H1 (cell line): ENCODE data around the gene MYH3. TPM values are rescaled to one million over a fixed set of nuclear protein-coding genes. Genes with fewer than 3 reads are reported as not detected.

Source experiments
- CTCF ChIP-seq, 3 experiments: IDR thresholded peaks; 1 replicate in 2 of 3; 2 replicates in 1 of 3; pipeline versions ENCODE4 v1.5.1 to v1.6.1; 2011; ENCODE audit warnings: low read length in 3 of 3, mild to moderate bottlenecking in 3 of 3, inconsistent platforms in 2 of 3, low read depth in 1 of 3, moderate library complexity in 1 of 3; ENCODE audit not compliant: insufficient read depth in 1 of 3; ENCODE audit errors: control extremely low read depth in 1 of 3
- POLR2AphosphoS5 ChIP-seq: IDR thresholded peaks from 2 replicates; pipeline ENCODE4 v1.6.1; 2011; ENCODE audit warnings: low read depth, low read length
- TAF1 ChIP-seq: IDR thresholded peaks from 2 replicates; pipeline ENCODE4 v1.6.1; 2011; ENCODE audit warnings: mild to moderate bottlenecking, low read depth, low read length
- TBP ChIP-seq: IDR thresholded peaks from 2 replicates; pipeline ENCODE4 v1.6.1; 2011; ENCODE audit warnings: low read depth, low read length, improper control_type of control experiment
- polyA plus RNA-seq, 7 experiments: library from polyadenylated mRNA; depleted of rRNA in 3 of 7; stranded (reverse) in 5 of 7; unstranded in 2 of 7; fragments of >200 nt in 5 of 7; fragments of 200-250 nt in 2 of 7; gene quantifications; 1 replicate in 5 of 7; 2 replicates in 1 of 7; 4 replicates in 1 of 7; pipeline versions ENCODE4 v1.2.1 to v1.2.3, GENCODE V29; 2011 to 2013; ENCODE audit warnings: missing spikeins in 2 of 7, mixed read lengths in 2 of 7
- total RNA-seq: library from RNA; stranded (reverse); fragmentation: NEBNext Ultra II Directional; extraction: Animal tissue kit (Norgen Biotek cat#: 25700); gene quantifications from 2 replicates; pipeline ENCODE4 v1.2.1, GENCODE V29; 2021

The MYH3 gene
- total and polyA plus RNA-seq, 2 of the 8 experiments (the other 6 are each of a cell fraction or from before 2014, with no cell fraction given), result 0.65 to 1.8 TPM

GRCh38 chr17:10610884-10611283 is 46.2 kb downstream of the MYH3 start (continued):
- TF ChIP-seq CTCF (IDR thresholded peaks at IDR 0.05; ENCODE audit: control extremely low read depth in 1 of 3, insufficient read depth in 1 of 3, low read depth in 1 of 3, low read length in 3 of 3), result no peak
- TF ChIP-seq TBP, result no peak
- no peak for TF ChIP-seq TAF1
- no peak for TF ChIP-seq POLR2AphosphoS5
- TF ChIP-seq, all 59 proteins: peak for 0
